ENCODE data around the gene PTGS1.

- TF ChIP-seq CTCF (IDR thresholded peaks at IDR 0.05) (no peak), POLR2A (IDR thresholded peaks at IDR 0.05) (no peak), EP300 (IDR thresholded peaks at IDR 0.05) (no peak)
These were observed 31.8 kb upstream of the PTGS1 start for GRCh38 chr9:122338994-122339393.
